Stomach smooth muscle (tissue), 2 donors: ENCODE data around the gene LRRC61.
"Not testable (repeated sequence)": the region's sequence is repeated elsewhere in the genome, so short reads cannot be mapped to it uniquely, and the experiment has no call there.

Source experiments
- H3K27ac ChIP-seq: one replicate; pipeline ENCODE4 v1.7.0; 2013; ENCODE audit warnings: mild to moderate bottlenecking, low read length, inconsistent platforms
- H3K27me3 ChIP-seq, 2 donors: one replicate each; pipeline ENCODE4 v1.7.0; 2013; ENCODE audit warnings: low read length in 2 of 2; ENCODE audit not compliant: insufficient read depth in 2 of 2, control insufficient read depth in 1 of 2
- H3K36me3 ChIP-seq, 2 donors: one replicate each; pipeline ENCODE4 v1.7.0; 2013; ENCODE audit warnings: low read length in 2 of 2; ENCODE audit not compliant: control insufficient read depth in 2 of 2, insufficient read depth in 2 of 2
- H3K4me1 ChIP-seq: one replicate; pipeline ENCODE4 v1.7.0; 2013; ENCODE audit warnings: low read length; ENCODE audit not compliant: control insufficient read depth, insufficient read depth
- H3K4me3 ChIP-seq, 2 donors: one replicate each; pipeline ENCODE4 v1.7.0; 2013; ENCODE audit warnings: low read length in 2 of 2
- H3K9ac ChIP-seq, 2 donors: one replicate each; pipeline ENCODE4 v1.7.0; 2013; ENCODE audit warnings: low read length in 2 of 2, mild to moderate bottlenecking in 1 of 2
- H3K9me3 ChIP-seq, 2 donors: one replicate each; pipeline ENCODE4 v1.7.0; 2013; ENCODE audit warnings: low read length in 2 of 2; ENCODE audit not compliant: control insufficient read depth in 2 of 2
- donor health status: healthy.
- donor health status: Pancreatic carcinoma.

The LRRC61 gene

GRCh38 chr7:150385302-150385723, 62.2 kb downstream of the LRRC61 start:
- H3K36me3 ChIP-seq = no peaks in the 10 kb centered on the region
- H3K4me3 ChIP-seq = no peak overlapping the region
- no peak overlapping the region for H3K27ac ChIP-seq
- H3K9me3 ChIP-seq = no peaks in the 10 kb centered on the region
- H3K9ac ChIP-seq = no peak overlapping the region
- H3K4me1 ChIP-seq = peaks cover 33% of the 10 kb centered on the region
- no peaks in the 10 kb centered on the region for H3K27me3 ChIP-seq

DNA sequence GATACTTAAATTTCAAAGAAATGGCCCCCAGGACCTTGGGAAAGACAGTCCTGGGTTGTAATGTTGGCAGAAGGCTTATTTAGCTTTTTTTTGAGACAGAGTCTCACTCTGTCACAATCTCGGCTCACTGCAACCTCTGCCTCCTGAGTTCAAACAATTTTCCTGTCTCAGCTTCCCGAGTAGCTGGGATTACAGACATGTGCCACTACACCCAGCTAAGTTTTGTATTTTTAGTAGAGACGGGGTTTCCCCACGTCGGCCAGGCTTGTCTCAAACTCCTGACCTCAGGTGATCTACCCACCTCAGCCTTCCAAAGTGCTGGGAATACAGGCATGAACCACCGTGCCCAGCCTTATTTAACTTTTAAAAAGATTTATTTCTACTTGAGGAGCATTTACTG, 62.7 kb downstream of the LRRC61 start:
- not testable (repeated sequence) for H3K36me3 ChIP-seq, H3K4me3 ChIP-seq, H3K9me3 ChIP-seq, H3K9ac ChIP-seq, H3K27me3 ChIP-seq, H3K27ac ChIP-seq
- peaks cover 27% of the 10 kb centered on the region for H3K4me1 ChIP-seq
